PC-9 (cell line): ENCODE results near the gene DVL1. TPM values are rescaled to one million over a fixed set of nuclear protein-coding genes. Genes with fewer than 3 reads are reported as not detected.
A peak's percentile ranks its signal among the peaks of the same experiment; 100 is the strongest.

Source experiments
- BruUV-seq: library from RNA; stranded (reverse); fragments of 400-500 nt; replicated peaks from 2 replicates; lab custom pipeline; 2021; lab: Mats Ljungman, UMichigan
- CTCF ChIA-PET: fragments of 300-600 bp; sonication (Branson Sonifier 250); formaldehyde crosslinking; loops from one replicate; lab custom pipeline; 2022; ENCODE audit warnings: antibody characterized with exemption; lab: Charles Lee
- POLR2A ChIA-PET: fragments of 300-600 bp; sonication (Branson Sonifier 250); formaldehyde crosslinking; loops from one replicate; lab custom pipeline; 2022; ENCODE audit warnings: antibody characterized with exemption; ENCODE audit not compliant: unreplicated experiment; lab: Charles Lee
- DNase-seq, 2 experiments: peaks; one replicate each; pipeline versions ENCODE4 v3.0.0 to v3.0.0-alpha.2; 2015 to 2022; ENCODE audit warnings: mixed read lengths in 1 of 2
- H2AFZ ChIP-seq: fragments of 200-600 bp; sonication (generic); 2 replicates; pipeline ENCODE4 v1.8.1; 2017; ENCODE audit warnings: antibody characterized with exemption
- H3F3A ChIP-seq: fragments of 200-600 bp; sonication (generic); 2 replicates; pipeline ENCODE4 v1.8.1; 2017; ENCODE audit warnings: antibody characterized with exemption, mild to moderate bottlenecking, low read depth; ENCODE audit not compliant: insufficient read depth
- H3K27ac ChIP-seq: fragments of 200-600 bp; sonication (generic); 2 replicates; pipeline ENCODE4 v1.6.1; 2016; ENCODE audit warnings: mixed run types
- H3K27me3 ChIP-seq: fragments of 200-600 bp; sonication (generic); 2 replicates; pipeline ENCODE4 v1.6.1; 2016; ENCODE audit warnings: low read depth, mixed run types; ENCODE audit not compliant: insufficient read depth
- H3K36me3 ChIP-seq: fragments of 200-600 bp; sonication (generic); 2 replicates; pipeline ENCODE4 v1.6.1; 2016; ENCODE audit warnings: low read depth, mixed run types
- H3K4me1 ChIP-seq: fragments of 200-600 bp; sonication (generic); replicated peaks from 2 replicates; pipeline ENCODE4 v1.6.1; 2016; ENCODE audit warnings: mixed run types; ENCODE audit not compliant: insufficient read depth
- H3K4me2 ChIP-seq: fragments of 200-600 bp; sonication (generic); 2 replicates; pipeline ENCODE4 v1.6.1; 2017; ENCODE audit warnings: mixed run types
- H3K4me3 ChIP-seq: fragments of 200-600 bp; sonication (generic); 2 replicates; pipeline ENCODE4 v1.6.1; 2016; ENCODE audit warnings: mixed run types
- H3K79me2 ChIP-seq: fragments of 200-600 bp; sonication (generic); 2 replicates; pipeline ENCODE4 v1.6.1; 2017; ENCODE audit warnings: low read depth, mixed run types
- H3K9me2 ChIP-seq: fragments of 200-600 bp; sonication (generic); 2 replicates; pipeline ENCODE4 v1.8.1; 2017; ENCODE audit warnings: mild to moderate bottlenecking; ENCODE audit not compliant: insufficient read depth
- H3K9me3 ChIP-seq: fragments of 200-600 bp; sonication (generic); 2 replicates; pipeline ENCODE4 v1.8.1; 2016; ENCODE audit warnings: low read depth; ENCODE audit not compliant: insufficient read depth
- H4K20me1 ChIP-seq: fragments of 200-600 bp; sonication (generic); 2 replicates; pipeline ENCODE4 v1.8.1; 2017; ENCODE audit not compliant: insufficient read depth
- EZH2 ChIP-seq: fragments of 200-600 bp; sonication (generic); IDR thresholded peaks from 2 replicates; pipeline ENCODE4 v1.8.0; 2017; ENCODE audit warnings: antibody characterized with exemption, low read depth
- intact Hi-C: fragments of 100-400 bp; cut with micrococcal nuclease; formaldehyde crosslinking; loops from one replicate; pipeline ENCODE4 v1.10.0; 2022; ENCODE audit not compliant: unreplicated experiment
- total RNA-seq: library from RNA; stranded (reverse); gene quantifications from 2 replicates; pipeline ENCODE4 v1.2.3, GENCODE V29; 2021
- TF ChIP-seq, protein P1 (sequence below): fragments of 200-600 bp; sonication (generic); conservative IDR thresholded peaks from 2 replicates; pipeline ENCODE4 v1.6.1; 2017; ENCODE audit warnings: mixed run types, antibody characterized with exemption, mild to moderate bottlenecking, moderate library complexity

Gene DVL1
- total RNA-seq, 1 experiment from 2014 or later, result 95.8 TPM

DNA sequence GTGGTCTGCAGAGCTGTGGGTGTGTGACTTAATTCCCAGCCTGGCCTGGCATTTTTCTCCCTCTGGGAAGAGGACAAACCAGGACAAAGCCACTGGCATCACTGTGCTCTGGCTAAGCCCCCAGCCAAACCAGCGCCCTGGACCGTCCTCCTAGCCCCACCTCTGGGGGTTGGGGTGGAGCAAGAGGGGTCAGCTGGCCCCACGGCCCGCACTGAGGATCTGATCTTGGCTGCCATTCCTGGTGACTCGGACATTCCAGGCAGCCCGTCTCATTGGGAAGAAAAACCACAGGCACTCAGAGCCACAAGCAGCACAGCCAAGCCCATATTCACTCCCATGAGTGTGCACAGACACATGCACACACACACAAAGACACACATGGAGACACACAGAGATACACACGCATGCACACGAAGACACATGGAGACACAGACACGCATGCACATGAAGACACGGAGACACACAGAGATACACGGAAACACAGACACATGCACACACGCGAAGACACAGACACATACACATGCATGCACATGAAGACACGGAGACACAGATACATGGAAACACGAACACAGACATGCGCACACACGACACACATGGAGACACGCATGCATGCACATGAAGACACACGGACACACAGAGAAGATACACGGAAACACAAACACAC, 11.4 kb upstream of the DVL1 start:
- H3K4me3 ChIP-seq, result no peak overlapping the region
- H3K79me2 ChIP-seq, result no peaks in the 10 kb centered on the region
- peak overlapping the region; percentile 24; the same call in 1 of the 2 replicates for H3K27ac ChIP-seq
- no TSS peak for BruUV-seq
- no peaks in the 10 kb centered on the region for H3K27me3 ChIP-seq
- ChIA-PET POLR2A (interaction anchor here (0.6 to 0.8 kb wide), 2 partner anchors 14 to 77 kb away, joined by 4 to 8 read pairs; partner anchors contain the start of gene AURKAIP1), CTCF (no interaction called here)
- no peak for TF ChIP-seq EZH2
- TF ChIP-seq, protein P1, sequence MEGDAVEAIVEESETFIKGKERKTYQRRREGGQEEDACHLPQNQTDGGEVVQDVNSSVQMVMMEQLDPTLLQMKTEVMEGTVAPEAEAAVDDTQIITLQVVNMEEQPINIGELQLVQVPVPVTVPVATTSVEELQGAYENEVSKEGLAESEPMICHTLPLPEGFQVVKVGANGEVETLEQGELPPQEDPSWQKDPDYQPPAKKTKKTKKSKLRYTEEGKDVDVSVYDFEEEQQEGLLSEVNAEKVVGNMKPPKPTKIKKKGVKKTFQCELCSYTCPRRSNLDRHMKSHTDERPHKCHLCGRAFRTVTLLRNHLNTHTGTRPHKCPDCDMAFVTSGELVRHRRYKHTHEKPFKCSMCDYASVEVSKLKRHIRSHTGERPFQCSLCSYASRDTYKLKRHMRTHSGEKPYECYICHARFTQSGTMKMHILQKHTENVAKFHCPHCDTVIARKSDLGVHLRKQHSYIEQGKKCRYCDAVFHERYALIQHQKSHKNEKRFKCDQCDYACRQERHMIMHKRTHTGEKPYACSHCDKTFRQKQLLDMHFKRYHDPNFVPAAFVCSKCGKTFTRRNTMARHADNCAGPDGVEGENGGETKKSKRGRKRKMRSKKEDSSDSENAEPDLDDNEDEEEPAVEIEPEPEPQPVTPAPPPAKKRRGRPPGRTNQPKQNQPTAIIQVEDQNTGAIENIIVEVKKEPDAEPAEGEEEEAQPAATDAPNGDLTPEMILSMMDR, result no peak
- peaks cover 34% of the 10 kb centered on the region for H3K4me1 ChIP-seq
- no peaks in the 10 kb centered on the region for H3K9me3 ChIP-seq
- H2AFZ ChIP-seq, result no peak overlapping the region
- H4K20me1 ChIP-seq, result no peaks in the 10 kb centered on the region
- H3K9me2 ChIP-seq, result no peaks in the 10 kb centered on the region
- peaks cover 29% of the 10 kb centered on the region; the same call in 1 of the 2 replicates for H3F3A ChIP-seq
- H3K36me3 ChIP-seq, result no peaks in the 10 kb centered on the region
- peak overlapping the region; percentile 62 for H3K4me2 ChIP-seq
- intact Hi-C loops, result no loop called here
- DNase-seq, result peak; percentile 78 to 91

DNA sequence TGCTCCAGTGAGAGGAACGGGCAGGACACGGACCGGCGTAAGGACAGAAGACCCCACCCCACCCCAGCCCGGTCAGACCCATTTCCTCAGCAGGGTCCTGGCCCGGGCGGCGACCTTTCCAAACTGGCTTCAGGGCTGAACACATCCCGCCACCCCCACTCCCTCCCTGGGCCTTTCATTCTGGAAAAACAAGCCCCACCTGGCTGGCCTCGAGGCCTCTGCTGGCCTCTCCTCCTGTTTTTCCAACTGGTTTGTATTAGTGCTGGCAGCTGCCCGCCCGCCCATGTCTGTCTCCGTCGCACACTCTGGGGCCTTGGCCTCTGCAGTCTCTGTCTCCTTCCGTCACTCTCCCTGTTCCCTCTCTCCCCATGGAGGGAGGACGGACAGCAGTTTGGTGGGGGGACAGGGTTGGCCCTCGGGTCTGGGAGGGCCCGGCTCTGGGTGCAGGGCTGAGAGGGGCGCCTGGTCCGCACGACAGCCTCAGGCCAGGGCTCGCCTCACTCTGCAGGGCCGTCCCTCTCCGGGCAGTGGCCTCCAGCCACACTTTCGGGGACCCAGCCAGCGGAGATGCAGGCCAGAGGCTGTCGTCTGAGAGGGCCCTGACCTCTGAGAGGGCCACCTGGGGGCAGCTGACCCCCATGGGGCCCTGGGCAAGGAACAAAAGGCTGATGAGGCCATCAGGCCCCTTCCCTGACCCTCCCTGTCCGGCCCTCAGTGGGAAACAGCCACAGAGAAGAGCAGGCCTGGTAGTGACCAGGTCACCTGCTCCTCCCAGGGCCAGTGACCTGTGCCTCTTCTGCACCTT, 10.6 kb upstream of the DVL1 start:
- Histone ChIP-seq H3K4me3 (no peak overlapping the region), H3K4me2 (peak overlapping the region; percentile 62), H3K36me3 (no peaks in the 10 kb centered on the region), H3K9me2 (no peaks in the 10 kb centered on the region), H2AFZ (no peak overlapping the region), H3K9me3 (no peaks in the 10 kb centered on the region), H3K27ac (0 out of 2 replicates have a peak overlapping the region, but pooled peaks have one; percentile 19), H3K4me1 (peaks cover 34% of the 10 kb centered on the region), H3F3A (peaks cover 28% of the 10 kb centered on the region; the same call in 1 of the 2 replicates), H4K20me1 (no peaks in the 10 kb centered on the region), H3K79me2 (no peaks in the 10 kb centered on the region), H3K27me3 (no peaks in the 10 kb centered on the region)
- intact Hi-C loops, result no loop called here
- TF ChIP-seq, protein P1, result no peak
- TF ChIP-seq EZH2, result no peak
- DNase-seq, result peak; percentile 10 to 46
- POLR2A ChIA-PET, result interaction anchor here (0.6 to 0.8 kb wide), 2 partner anchors 15 to 535 kb away, joined by 3 to 8 read pairs; partner anchors contain the start of gene AURKAIP1
- BruUV-seq, result no TSS peak
- CTCF ChIA-PET, result no interaction called here

DNA sequence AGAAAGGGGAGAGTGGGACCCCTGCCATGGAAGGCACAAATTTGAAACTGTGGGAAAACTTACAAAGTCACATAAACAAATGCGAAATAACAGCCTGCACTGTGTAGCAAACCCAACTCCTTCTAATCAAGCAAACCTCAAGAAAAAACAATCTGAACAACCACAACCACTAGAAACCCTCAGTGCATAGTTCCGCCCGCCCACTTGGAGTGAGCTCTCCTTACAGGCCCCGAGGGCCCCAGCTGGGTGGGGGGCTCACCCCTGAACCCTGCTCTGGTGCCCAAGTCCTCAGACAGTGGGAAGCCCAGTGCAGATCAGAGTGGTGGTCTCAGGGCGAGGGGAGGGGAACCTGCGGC, 10.1 kb upstream of the DVL1 start:
- peaks cover 29% of the 10 kb centered on the region for H3K4me1 ChIP-seq
- ChIA-PET CTCF (no interaction called here), POLR2A (interaction anchor here (0.6 kb wide), 2 partner anchors 63 to 535 kb away, joined by 3 read pairs; no protein-coding TSS in a partner anchor)
- H3K27me3 ChIP-seq, result no peaks in the 10 kb centered on the region
- no peaks in the 10 kb centered on the region for H4K20me1 ChIP-seq
- no peaks in the 10 kb centered on the region for H3K36me3 ChIP-seq
- H3K9me2 ChIP-seq, result no peaks in the 10 kb centered on the region
- no peak overlapping the region for H3K4me3 ChIP-seq
- BruUV-seq, result no TSS peak
- no peak for DNase-seq
- no peaks in the 10 kb centered on the region for H3K79me2 ChIP-seq
- intact Hi-C loops, result no loop called here
- no peak overlapping the region for H2AFZ ChIP-seq
- TF ChIP-seq EZH2, result no peak
- TF ChIP-seq, protein P1, result no peak
- peak overlapping the region; percentile 62; the same call in 1 of the 2 replicates for H3K4me2 ChIP-seq
- H3F3A ChIP-seq, result peaks cover 23% of the 10 kb centered on the region; the same call in 1 of the 2 replicates
- no peak overlapping the region for H3K27ac ChIP-seq
- no peaks in the 10 kb centered on the region for H3K9me3 ChIP-seq
